NCI-H510A treated with DMSO at 0.1 percent for 48 hours (cell line): ENCODE measurements around the gene SPRED1.
A peak's percentile ranks its signal among the peaks of the same experiment; 100 is the strongest.

ENCODE experiments used
- DNase-seq: peaks from one replicate; lab custom pipeline; 2025; lab: John Stamatoyannopoulos, UW

Gene SPRED1

DNA sequence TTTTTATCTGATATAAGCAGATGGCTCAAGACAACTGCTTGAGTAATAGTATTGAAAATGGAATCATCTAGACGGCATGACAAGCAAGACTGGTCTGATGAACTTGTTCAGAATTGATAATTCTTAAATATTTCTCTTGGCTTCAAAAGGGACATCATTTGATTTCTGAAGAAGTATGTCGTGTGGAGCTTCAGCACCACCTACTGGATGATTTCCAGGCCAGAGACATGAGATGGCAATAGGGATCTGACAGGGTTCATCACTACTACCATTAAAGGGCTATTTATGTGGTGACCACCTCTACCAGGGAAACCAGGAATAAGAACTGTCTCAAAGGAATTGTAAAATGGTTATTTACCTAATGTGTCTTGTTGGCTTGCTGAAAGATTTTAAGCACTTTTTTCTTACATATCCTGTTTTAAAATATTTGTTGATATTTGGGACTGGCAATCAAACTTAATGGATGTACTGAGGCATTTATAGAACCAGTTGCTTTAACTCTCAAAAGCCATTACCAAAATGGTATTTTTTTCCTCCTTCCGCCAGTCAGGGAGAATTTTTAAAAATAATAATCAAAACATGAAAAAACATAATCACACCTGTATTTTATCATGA is 101.8 kb downstream of the SPRED1 start:
- DNase-seq, result peak; percentile 37

DNA sequence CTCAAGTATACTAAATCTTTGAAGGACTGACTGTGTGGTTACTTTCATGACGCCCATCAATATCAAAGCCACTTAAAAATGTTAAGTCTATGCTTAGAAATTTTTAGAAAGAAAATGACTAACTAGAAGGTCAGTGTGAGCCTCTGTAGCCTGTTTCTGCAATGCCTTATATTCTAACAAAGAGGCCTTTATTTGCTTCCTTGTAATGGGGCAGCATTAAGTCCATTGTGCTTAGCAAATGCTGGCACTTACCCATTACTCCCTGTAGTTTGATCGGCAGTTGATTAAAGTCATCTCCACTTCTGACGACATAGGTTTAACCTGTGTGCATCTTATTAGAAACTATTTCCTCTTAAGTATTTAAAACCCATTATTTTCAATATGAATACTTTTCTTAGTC is 109.7 kb downstream of the SPRED1 start:
- no peak for DNase-seq

DNA sequence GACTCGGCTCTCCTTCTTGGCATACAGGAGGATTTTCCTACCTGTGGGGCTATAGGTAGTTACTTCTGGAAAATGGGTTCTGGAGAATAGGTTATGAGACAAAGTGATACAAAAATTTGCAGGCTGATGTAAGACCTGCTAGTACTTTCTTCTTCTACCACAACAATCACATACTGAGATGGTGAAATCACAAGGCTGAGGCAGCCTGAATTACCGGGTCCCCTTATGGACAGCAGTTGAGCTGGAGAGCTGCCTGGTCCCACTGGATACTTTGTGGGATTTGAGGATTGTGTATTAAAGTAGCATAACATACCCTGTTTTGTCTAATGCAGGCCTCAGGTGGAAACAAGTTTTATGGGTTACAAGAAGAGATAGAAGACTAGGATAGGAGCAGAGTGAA is 114.8 kb downstream of the SPRED1 start:
- DNase-seq, result no peak

DNA sequence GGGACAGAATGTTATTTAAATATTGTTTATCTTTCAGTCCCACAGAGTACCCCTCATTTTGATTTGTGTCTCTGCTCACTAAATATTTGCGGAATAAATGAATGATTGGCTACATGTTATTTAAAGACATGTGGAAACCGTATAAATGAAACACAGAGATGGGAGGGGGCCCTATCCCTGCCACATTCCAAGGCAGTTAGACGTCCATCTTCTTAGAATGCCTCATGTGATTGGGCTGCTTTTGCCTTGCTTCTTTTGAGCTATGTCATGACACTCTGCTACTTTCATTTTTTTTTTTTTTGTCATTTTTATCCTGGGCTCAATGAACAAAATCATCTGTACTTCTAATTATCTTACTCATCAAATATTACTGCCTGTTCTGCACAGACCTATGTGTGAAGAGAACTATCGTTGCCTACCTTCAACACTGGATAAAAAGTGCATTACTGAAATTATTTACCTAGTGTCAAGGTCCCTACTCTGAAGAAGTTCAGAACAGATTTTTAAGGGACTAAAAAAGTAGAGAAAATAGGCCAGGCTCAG is 117.4 kb downstream of the SPRED1 start:
- DNase-seq, result no peak

DNA sequence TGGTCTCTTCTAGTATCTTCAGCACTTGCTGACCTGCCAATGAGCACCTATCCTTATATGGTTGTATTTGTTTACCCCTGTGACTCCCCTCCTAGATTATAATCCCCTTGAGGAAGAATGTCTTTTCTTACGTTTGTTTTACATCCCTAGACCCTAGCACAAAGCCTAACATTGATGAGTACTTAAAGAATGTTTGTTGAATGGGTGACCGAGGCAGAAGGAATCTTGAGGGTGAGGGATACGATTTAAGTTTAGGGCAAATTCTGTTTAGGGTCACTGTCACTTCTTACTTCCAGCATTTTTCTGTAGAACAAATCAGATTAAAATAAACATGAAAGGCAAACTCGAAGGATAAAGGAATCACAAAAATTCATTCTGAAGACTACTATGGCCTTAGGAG is 120.4 kb downstream of the SPRED1 start:
- no peak for DNase-seq

DNA sequence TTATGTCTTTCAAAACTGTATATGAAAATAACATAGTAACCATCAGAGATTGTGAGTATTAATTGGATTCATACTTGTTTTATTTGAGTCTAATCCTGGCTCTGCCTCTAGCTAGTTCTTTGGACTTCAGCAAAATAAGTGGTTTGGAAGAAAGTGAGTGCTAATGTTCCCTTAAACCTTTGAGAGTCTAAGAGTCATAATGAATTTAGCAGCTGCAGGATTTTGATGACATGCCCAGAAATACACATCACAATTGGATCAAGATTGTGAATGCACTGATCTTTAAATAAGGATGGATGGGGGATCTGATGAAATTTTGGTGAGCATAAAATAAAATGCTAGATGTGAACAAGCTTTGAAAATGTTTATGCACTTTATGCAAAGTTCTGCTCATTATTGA is 121.4 kb downstream of the SPRED1 start:
- no peak for DNase-seq

DNA sequence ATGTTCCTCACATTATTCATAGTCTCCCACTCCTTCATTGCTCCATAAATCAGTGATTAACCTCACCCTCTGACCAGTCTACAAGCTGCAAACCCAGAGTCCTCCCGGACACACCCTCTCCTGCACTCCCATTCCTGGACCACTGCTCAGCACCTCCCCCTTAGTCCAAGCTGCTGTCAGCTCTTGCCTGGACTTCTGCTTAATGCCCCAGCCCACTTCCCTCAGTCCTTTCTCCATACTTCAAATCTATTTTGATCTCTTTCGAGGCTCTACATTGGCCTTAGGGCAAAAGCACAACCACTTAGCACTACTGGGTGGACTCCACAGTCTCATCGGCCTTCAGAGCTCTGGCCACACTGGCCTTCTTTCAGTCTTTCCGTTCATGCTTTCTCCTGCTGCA is 121.9 kb downstream of the SPRED1 start:
- DNase-seq, result no peak

DNA sequence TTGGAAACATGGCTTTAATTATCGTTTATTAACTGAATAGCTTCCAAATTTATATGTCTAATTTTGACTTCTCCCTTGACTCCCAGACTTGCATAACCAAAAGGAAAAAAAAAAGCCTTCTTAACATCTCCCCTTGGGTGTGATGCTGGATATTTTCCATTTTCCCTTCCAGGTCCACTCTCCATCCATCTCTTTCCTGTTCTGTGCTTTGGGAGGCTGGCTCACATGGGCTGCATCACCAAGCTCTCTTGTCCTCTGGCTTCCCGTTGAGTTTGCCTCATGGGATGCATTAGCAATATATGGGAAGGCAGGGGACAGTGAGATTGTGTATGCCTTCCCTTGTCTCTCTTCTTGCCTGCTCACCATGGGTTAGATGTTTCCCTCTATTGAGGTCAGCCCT is 123.4 kb downstream of the SPRED1 start:
- no peak for DNase-seq

DNA sequence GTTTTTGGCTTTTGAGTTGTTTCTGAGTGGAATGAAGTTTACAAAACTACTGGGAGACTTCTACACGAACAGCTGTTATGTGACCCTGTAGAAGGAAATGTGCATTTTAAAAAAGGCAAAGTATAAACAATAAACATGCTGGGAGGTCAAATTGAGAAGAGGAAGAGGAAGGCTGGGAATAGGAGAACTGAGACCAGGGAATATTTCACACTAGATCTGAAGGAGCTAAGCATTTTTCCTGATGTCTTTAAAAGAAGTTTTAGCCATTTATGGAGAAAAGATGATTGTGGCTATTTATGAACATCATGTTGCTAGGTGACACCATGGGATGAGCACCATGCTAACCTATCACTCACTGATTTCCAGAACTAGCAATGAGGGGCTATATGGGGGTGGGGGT is 125.0 kb downstream of the SPRED1 start:
- DNase-seq, result no peak

DNA sequence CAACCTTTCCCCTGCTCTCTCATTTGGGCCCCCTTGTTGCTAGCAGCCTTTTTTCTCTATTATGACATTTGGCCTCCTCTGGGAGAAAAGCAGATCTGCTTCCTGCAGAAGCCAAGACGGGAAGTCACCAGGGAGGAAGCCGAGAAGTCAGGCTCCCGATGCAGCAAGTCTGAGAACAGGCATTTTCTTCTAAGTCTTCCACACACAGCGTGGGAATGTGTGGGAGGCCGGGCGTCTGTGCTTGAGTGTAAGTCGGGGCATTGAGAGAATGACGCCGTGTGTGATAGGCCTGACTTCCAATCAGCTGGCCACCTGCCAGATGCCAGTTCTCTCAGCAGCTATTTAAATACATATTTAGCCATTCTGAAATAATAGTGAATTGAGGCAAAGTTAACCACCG is 125.5 kb downstream of the SPRED1 start:
- no peak for DNase-seq

DNA sequence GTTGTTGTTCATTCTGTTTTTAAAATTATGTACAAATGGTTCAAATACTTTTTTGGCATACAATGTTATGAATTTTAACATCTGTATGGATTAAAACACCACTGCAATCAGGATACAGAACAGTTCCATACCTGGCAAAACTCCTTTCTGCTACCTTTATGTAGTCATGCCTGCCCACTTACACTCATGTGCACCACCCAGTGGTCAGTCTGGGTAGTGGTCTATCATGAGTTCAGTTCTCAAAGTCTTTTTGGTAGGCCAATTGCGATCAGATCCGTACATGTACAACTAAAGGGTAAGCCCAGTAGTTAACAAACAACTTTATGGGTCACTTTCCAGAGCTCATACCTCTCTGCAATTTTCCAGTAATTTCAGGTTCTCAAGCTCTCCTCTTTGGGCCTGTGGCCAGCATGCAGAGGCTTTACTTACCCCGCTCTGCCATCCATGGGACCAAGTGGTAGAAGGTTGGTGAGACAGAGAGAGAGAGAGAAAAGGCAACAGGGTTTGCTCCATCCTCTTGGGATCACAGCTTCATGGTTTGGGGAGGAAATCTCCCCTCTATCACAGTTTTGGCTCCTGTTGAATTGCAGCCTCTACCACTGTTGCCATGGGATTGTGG is 137.4 kb downstream of the SPRED1 start:
- peak; percentile 7 for DNase-seq

DNA sequence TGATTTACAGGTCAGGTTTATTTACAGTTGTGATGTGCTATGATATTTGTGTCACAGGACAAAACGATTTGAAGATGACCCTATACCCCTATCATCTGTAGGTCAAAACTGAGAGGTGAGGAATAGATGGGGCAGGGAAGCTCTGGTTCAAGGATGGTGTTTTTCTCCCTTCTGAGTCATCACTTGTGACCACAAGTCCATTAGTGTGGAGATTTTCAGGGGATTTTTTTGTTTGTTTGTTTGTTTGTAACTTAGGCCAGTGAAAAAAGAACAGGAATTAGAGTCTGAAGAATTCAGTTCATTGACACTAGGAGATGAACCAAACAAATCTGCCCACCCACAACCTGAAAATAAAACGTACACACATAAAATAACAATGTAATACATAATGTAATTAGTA is 138.6 kb downstream of the SPRED1 start:
- no peak for DNase-seq

DNA sequence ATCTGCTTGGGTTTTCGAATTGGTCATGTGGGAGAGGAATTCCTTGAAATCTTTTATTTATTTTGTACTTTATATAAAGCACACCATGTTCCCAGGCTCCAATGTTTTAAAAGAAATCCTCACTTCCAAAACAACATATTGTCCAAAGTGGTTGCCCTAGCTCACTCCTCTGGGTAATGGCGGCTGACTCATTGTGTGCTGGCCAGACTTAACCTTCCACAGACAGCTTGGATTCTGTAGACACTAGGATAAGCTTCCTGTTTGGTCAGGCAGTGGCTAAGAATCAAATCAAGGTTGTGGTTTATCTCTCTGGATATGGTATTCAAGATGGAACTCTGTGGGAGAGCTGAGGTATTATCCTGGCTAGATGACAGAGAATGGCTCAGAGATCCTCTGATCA is 145.5 kb downstream of the SPRED1 start:
- no peak for DNase-seq

DNA sequence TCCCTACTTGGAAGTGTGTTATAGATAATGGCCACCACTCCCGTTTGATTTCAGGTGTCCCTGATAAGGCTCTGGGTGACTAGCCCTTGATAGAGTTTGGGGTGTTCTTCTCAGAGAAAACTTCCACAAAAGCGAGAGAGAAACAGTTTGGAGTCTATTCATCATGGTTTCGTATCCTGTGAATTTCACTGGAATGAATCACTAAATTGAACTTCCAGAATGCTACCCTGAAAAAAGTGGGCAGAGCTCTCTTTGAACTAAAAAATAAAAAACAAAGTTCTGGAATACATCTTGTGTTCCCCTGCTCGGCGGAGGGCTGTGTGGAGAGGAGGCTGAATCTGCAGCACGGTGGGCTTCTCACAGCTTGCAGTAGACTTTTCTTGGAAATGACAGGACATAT is 148.5 kb downstream of the SPRED1 start:
- DNase-seq, result no peak

DNA sequence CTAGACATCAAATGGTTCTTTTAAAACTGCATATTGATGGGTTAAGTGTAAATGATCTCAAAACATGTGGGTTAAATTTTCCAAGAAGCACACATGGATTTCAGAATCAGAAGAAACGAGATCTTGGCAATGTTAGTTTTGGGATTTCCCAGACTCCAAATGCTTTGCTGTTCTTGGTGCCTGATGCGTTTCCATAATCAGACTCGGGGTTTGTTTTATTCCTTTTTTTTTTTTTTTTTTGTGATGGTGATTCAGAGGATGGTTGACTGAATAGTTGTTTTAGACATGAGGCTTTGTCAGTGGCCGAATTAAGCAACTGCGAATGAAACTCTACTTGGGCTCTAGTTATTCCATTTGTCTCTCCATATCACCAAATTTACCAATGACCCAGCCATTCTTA is 149.1 kb downstream of the SPRED1 start:
- no peak for DNase-seq

DNA sequence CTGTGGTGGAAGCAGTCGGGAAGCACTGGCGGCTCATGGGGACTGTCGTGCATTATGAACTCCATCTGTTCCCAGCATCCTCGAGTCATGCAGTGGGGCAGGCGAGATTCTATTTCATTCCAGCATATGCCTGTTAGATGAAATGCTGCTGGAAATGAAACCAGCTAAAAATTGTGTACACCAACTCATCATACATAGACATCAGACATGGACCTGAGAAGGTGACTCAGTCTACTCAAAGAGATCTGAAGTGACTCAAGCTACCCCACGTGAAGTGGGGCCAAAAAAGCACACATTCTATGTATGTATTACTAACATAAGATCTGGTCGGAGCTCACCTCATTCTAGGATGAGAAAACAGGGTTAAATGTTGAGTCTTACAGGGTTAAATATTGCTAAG is 153.8 kb downstream of the SPRED1 start:
- no peak for DNase-seq
